Trophoblast cell (in vitro differentiated cells and primary cell): Measurements from ENCODE around the gene CALML3.
A peak's percentile ranks its signal among the peaks of the same experiment; 100 is the strongest.

Source experiments
- DNase-seq, 2 donors: peaks; one replicate each; pipeline ENCODE4 v3.0.0-alpha.2; 2016
- H2AFZ ChIP-seq: 2 replicates; pipeline ENCODE4 v1.6.1; 2013; ENCODE audit warnings: low read length, moderate library complexity, mild to moderate bottlenecking; ENCODE audit not compliant: insufficient read depth, poor library complexity
- H2AK5ac ChIP-seq: 2 replicates; pipeline ENCODE4 v1.6.1; 2013; ENCODE audit warnings: mild to moderate bottlenecking, low read length
- H2BK120ac ChIP-seq: 2 replicates; pipeline ENCODE4 v1.6.1; 2013; ENCODE audit warnings: low read length, mild to moderate bottlenecking, moderate library complexity; ENCODE audit not compliant: insufficient read depth, poor library complexity
- H2BK12ac ChIP-seq: 2 replicates; pipeline ENCODE4 v1.6.1; 2013; ENCODE audit warnings: mild to moderate bottlenecking, low read length, moderate library complexity
- H2BK5ac ChIP-seq: 2 replicates; pipeline ENCODE4 v1.6.1; 2013; ENCODE audit warnings: low read length, low read depth, moderate library complexity, mild to moderate bottlenecking; ENCODE audit not compliant: poor library complexity
- H3K14ac ChIP-seq: 2 replicates; pipeline ENCODE4 v1.6.1; 2013; ENCODE audit warnings: mild to moderate bottlenecking, low read length
- H3K18ac ChIP-seq: 2 replicates; pipeline ENCODE4 v1.6.1; 2013; ENCODE audit warnings: mild to moderate bottlenecking, low read length
- H3K23ac ChIP-seq: 2 replicates; pipeline ENCODE4 v1.6.1; 2013; ENCODE audit warnings: low read length
- H3K27ac ChIP-seq: 2 replicates; pipeline ENCODE4 v1.5.1; 2013; ENCODE audit warnings: low read depth, mild to moderate bottlenecking, inconsistent platforms, low read length, moderate library complexity
- H3K27me3 ChIP-seq: 2 replicates; pipeline ENCODE4 v1.6.1; 2013; ENCODE audit warnings: inconsistent platforms, mild to moderate bottlenecking, low read length, moderate library complexity; ENCODE audit not compliant: insufficient read depth
- H3K36me3 ChIP-seq, 2 experiments: 1 replicate in 1 of 2; 2 replicates in 1 of 2; pipeline ENCODE4 v1.6.1; 2013; ENCODE audit warnings: low read length in 2 of 2, mild to moderate bottlenecking in 2 of 2, moderate library complexity in 1 of 2; ENCODE audit not compliant: insufficient read depth in 2 of 2, control insufficient read depth in 1 of 2
- H3K4ac ChIP-seq: 2 replicates; pipeline ENCODE4 v1.6.1; 2013; ENCODE audit warnings: low read depth, mild to moderate bottlenecking, low read length, moderate library complexity
- H3K4me1 ChIP-seq, 2 experiments: 1 replicate in 1 of 2; 2 replicates in 1 of 2; pipeline ENCODE4 v1.6.1; 2013; ENCODE audit warnings: low read length in 2 of 2, mild to moderate bottlenecking in 2 of 2, moderate library complexity in 1 of 2; ENCODE audit not compliant: insufficient read depth in 2 of 2, control insufficient read depth in 1 of 2
- H3K4me2 ChIP-seq: 2 replicates; pipeline ENCODE4 v1.6.1; 2013; ENCODE audit warnings: inconsistent platforms, mild to moderate bottlenecking, low read length, moderate library complexity
- H3K4me3 ChIP-seq: 2 replicates; pipeline ENCODE4 v1.5.1; 2013; ENCODE audit warnings: mild to moderate bottlenecking, low read depth, low read length, inconsistent platforms
- H3K79me1 ChIP-seq: one replicate; pipeline ENCODE4 v1.6.1; 2013; ENCODE audit warnings: low read length
- H3K79me2 ChIP-seq: 2 replicates; pipeline ENCODE4 v1.6.1; 2013; ENCODE audit warnings: low read length, mild to moderate bottlenecking; ENCODE audit not compliant: control insufficient read depth, insufficient read depth, poor library complexity
- H3K9ac ChIP-seq: 2 replicates; pipeline ENCODE4 v1.6.1; 2013; ENCODE audit warnings: mild to moderate bottlenecking, low read length
- H3K9me3 ChIP-seq: 2 replicates; pipeline ENCODE4 v1.6.1; 2013; ENCODE audit warnings: low read depth, mild to moderate bottlenecking, control low read depth, inconsistent platforms, low read length; ENCODE audit not compliant: insufficient read depth
- H4K12ac ChIP-seq: 2 replicates; pipeline ENCODE4 v1.6.1; 2013; ENCODE audit warnings: low read depth, mild to moderate bottlenecking, low read length, moderate library complexity
- H4K8ac ChIP-seq: 2 replicates; pipeline ENCODE4 v1.6.1; 2013; ENCODE audit warnings: low read depth, mild to moderate bottlenecking, low read length, moderate library complexity
- H4K91ac ChIP-seq: one replicate; pipeline ENCODE4 v1.6.1; 2013; ENCODE audit warnings: low read depth, mild to moderate bottlenecking, low read length, moderate library complexity
- WGBS: extraction: QIAGEN DNeasy Blood & Tissue Kit; methylation state at CpG from one replicate; pipeline ENCODE4 v1.1.7; 2013; ENCODE audit warnings: missing lambda C conversion rate; ENCODE audit not compliant: insufficient read length, insufficient coverage; ENCODE audit errors: extremely low coverage; 5-methylcytosine and 5-hydroxymethylcytosine counted together

Gene CALML3

DNA sequence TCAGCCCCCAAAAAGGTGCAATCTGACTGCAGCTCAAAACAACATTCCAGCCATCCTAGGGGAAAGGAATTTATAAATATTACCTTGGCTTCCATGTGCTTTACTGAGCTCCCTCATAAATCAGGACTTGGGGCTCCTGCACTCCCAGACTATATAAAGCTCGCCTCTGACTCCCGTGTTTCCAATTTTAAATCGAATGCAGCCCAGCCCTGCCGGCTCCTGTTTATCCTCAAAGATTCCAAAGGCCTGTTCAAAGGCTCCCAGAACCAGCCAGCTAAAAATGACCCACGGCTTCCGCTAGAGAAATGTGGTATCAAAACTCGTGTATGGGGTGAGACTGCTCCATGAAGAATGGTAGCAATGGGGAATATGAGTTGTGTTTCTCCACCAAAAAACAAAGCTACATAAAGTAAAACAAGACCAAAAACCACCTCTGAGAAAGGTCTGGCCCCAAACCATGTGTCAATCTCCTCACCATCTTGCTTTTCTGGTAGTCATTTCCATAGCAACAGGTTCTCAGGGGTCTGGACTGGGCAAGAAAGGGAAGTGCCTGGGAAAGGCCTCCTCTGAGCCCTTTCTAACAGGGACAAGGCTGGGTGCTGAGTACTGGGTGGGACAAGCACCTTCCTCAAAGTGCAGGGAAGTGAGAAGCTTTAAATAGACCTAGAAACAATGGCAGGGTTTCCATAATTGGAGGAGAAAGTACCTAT is 5.1 kb downstream of the CALML3 start:
- Histone ChIP-seq H3K9ac (no peak overlapping the region), H2BK12ac (peak overlapping the region; percentile 29), H3K27ac (no peak overlapping the region), H2AFZ (no peak overlapping the region), H3K36me3 (peaks cover 0 to 6% of the 10 kb centered on the region in 2 experiments), H2BK5ac (no peak overlapping the region), H4K91ac (peak overlapping the region; percentile 50), H3K18ac (no peak overlapping the region), H3K23ac (no peak overlapping the region), H3K4me3 (no peak overlapping the region), H2AK5ac (no peak overlapping the region), H4K12ac (no peak overlapping the region), H3K79me2 (peaks cover 8% of the 10 kb centered on the region), H3K4me1 (peaks cover 25 to 30% of the 10 kb centered on the region in 2 experiments), H3K4ac (no peak overlapping the region), H3K14ac (no peak overlapping the region), H3K4me2 (no peak overlapping the region), H3K9me3 (peaks cover 8% of the 10 kb centered on the region), H3K79me1 (peaks cover 32% of the 10 kb centered on the region), H2BK120ac (peak overlapping the region; percentile 14), H3K27me3 (no peaks in the 10 kb centered on the region), H4K8ac (no peak overlapping the region)
- no CpG with 5 or more reads among the region's 7 CpGs for WGBS
- DNase-seq: no peak

- no peak for DNase-seq
- Histone ChIP-seq H3K36me3 (peaks cover 0 to 6% of the 10 kb centered on the region in 2 experiments), H2BK5ac (no peak overlapping the region), H3K4me2 (no peak overlapping the region), H3K4me1 (peaks cover 25 to 30% of the 10 kb centered on the region in 2 experiments), H3K9me3 (peaks cover 6% of the 10 kb centered on the region), H3K79me2 (peaks cover 8% of the 10 kb centered on the region), H3K27ac (no peak overlapping the region), H3K4ac (no peak overlapping the region), H3K27me3 (no peaks in the 10 kb centered on the region), H4K91ac (peak overlapping the region; percentile 50), H3K79me1 (peaks cover 32% of the 10 kb centered on the region), H3K14ac (no peak overlapping the region), H3K4me3 (no peak overlapping the region), H4K8ac (no peak overlapping the region), H2BK120ac (peak overlapping the region; percentile 14), H3K23ac (no peak overlapping the region), H3K9ac (no peak overlapping the region), H2AK5ac (no peak overlapping the region), H2BK12ac (peak overlapping the region; percentile 41), H4K12ac (no peak overlapping the region), H3K18ac (no peak overlapping the region), H2AFZ (no peak overlapping the region)
- WGBS: no CpG with 5 or more reads among the region's 5 CpGs
These were observed 5.6 kb downstream of the CALML3 start for GRCh38 chr10:5530412-5530806.

- Histone ChIP-seq H3K36me3 (peaks cover 0 to 6% of the 10 kb centered on the region in 2 experiments), H3K27ac (no peak overlapping the region), H3K23ac (no peak overlapping the region), H3K27me3 (no peaks in the 10 kb centered on the region), H2AFZ (no peak overlapping the region), H3K18ac (no peak overlapping the region), H2BK120ac (peak overlapping the region; percentile 28), H2AK5ac (peak overlapping the region; percentile 31), H3K4me1 (peaks cover 25 to 30% of the 10 kb centered on the region in 2 experiments), H4K8ac (no peak overlapping the region), H3K79me1 (peaks cover 30% of the 10 kb centered on the region), H2BK12ac (peak overlapping the region; percentile 3), H3K4ac (no peak overlapping the region), H3K79me2 (peaks cover 8% of the 10 kb centered on the region), H3K14ac (no peak overlapping the region), H4K91ac (peak overlapping the region; percentile 50), H3K9ac (no peak overlapping the region), H3K4me3 (no peak overlapping the region), H3K4me2 (no peak overlapping the region), H4K12ac (no peak overlapping the region), H2BK5ac (peak overlapping the region; percentile 7), H3K9me3 (peaks cover 4% of the 10 kb centered on the region)
- no CpG with 5 or more reads among the region's 16 CpGs for WGBS
- no peak for DNase-seq
These were observed 6.2 kb downstream of the CALML3 start for GRCh38 chr10:5530846-5531557.

DNA sequence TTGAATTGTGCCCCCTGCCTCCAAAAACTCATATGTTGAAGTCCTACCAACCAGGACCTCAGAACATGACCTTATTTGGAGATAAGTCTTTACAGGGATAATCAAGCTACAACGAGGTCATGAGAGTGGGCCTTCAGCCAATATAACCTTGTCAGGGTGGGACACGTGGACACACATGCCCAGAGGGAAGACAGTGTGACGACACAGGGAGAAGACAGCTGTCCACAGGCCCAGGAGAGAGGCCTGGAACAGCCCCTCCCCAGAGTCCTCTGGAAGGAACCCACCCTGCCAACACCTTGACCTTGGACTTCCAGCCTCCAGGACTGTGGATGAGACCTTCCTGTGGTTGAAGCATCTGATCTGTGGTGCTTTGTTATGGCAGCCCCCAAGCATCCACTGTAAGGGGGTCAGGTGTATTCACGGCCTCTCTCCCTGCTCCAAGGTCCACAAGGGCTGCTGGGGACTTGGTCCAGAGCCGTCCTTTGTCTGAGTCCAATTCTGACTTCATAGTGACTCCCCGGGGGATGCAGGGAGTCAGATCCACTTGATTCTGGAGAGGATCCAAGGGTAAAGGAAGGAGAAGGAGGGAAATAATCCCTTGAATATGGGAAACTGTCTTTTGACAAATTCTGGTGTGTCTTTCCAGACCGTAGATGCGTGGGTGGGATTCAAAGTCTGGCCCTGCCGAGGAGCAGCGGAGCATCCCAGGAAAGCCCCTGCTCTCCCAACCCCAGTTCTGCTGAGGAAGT is 7.0 kb downstream of the CALML3 start:
- no peak overlapping the region for H4K12ac ChIP-seq
- H3K27me3 ChIP-seq: no peaks in the 10 kb centered on the region
- no peak overlapping the region for H3K9ac ChIP-seq
- H3K18ac ChIP-seq: no peak overlapping the region
- H4K8ac ChIP-seq: no peak overlapping the region
- peaks cover 10% of the 10 kb centered on the region for H3K79me2 ChIP-seq
- peak overlapping the region; percentile 14 for H3K14ac ChIP-seq
- H3K36me3 ChIP-seq: peaks cover 0 to 6% of the 10 kb centered on the region in 2 experiments
- no peak overlapping the region for H3K23ac ChIP-seq
- H3K4me2 ChIP-seq: no peak overlapping the region
- no peak overlapping the region for H4K91ac ChIP-seq
- no CpG with 5 or more reads among the region's 10 CpGs for WGBS
- no peak overlapping the region for H3K4ac ChIP-seq
- DNase-seq: no peak
- peaks cover 36% of the 10 kb centered on the region for H3K79me1 ChIP-seq
- no peak overlapping the region for H3K27ac ChIP-seq
- no peak overlapping the region for H3K4me3 ChIP-seq
- no peak overlapping the region for H2BK12ac ChIP-seq
- H2BK120ac ChIP-seq: no peak overlapping the region
- H3K4me1 ChIP-seq: peaks cover 27 to 33% of the 10 kb centered on the region in 2 experiments
- H2BK5ac ChIP-seq: no peak overlapping the region
- H2AK5ac ChIP-seq: peak overlapping the region; percentile 3
- H3K9me3 ChIP-seq: peaks cover 4% of the 10 kb centered on the region
- H2AFZ ChIP-seq: no peak overlapping the region
